ENCODE measurements around the gene LRP5.
"Not testable (repeated sequence)": the region's sequence is repeated elsewhere in the genome, so short reads cannot be mapped to it uniquely, and the experiment has no call there.

Gene LRP5

GRCh38 chr11:68287419-68287818, 25.0 kb upstream of the LRP5 start:
- no peak overlapping the region for H3K4me3 ChIP-seq (ENCODE audit: low read depth in 1 of 2, low read length in 2 of 2)
- H3K9ac ChIP-seq (ENCODE audit: low read length) = no peak overlapping the region
- H3K4me1 ChIP-seq (ENCODE audit: insufficient read depth, low read length) = no peaks in the 10 kb centered on the region
- no peaks in the 10 kb centered on the region for H3K27me3 ChIP-seq (ENCODE audit: control insufficient read depth in 1 of 2, insufficient read depth in 2 of 2, low read length in 2 of 2)
- no peaks in the 10 kb centered on the region for H3K36me3 ChIP-seq (ENCODE audit: insufficient read depth, low read length)
- no peaks in the 10 kb centered on the region for H3K9me3 ChIP-seq (ENCODE audit: low read length)
- H3K27ac ChIP-seq (ENCODE audit: low read depth, low read length) = no peak overlapping the region

GRCh38 chr11:68289456-68289855, 22.9 kb upstream of the LRP5 start:
- Histone ChIP-seq H3K4me1 (ENCODE audit: insufficient read depth, low read length) (no peaks in the 10 kb centered on the region), H3K27me3 (ENCODE audit: control insufficient read depth in 1 of 2, insufficient read depth in 2 of 2, low read length in 2 of 2) (no peaks in the 10 kb centered on the region), H3K4me3 (ENCODE audit: low read depth in 1 of 2, low read length in 2 of 2) (no peak overlapping the region), H3K36me3 (ENCODE audit: insufficient read depth, low read length) (no peaks in the 10 kb centered on the region), H3K27ac (ENCODE audit: low read depth, low read length) (no peak overlapping the region), H3K9ac (ENCODE audit: low read length) (no peak overlapping the region), H3K9me3 (ENCODE audit: low read length) (no peaks in the 10 kb centered on the region)

- H3K9me3 ChIP-seq (ENCODE audit: low read length) = no peaks in the 10 kb centered on the region
- H3K27ac ChIP-seq (ENCODE audit: low read depth, low read length) = no peak overlapping the region
- H3K4me3 ChIP-seq (ENCODE audit: low read depth in 1 of 2, low read length in 2 of 2) = no peak overlapping the region
- H3K36me3 ChIP-seq (ENCODE audit: insufficient read depth, low read length) = no peaks in the 10 kb centered on the region
- H3K9ac ChIP-seq (ENCODE audit: low read length) = no peak overlapping the region
- H3K4me1 ChIP-seq (ENCODE audit: insufficient read depth, low read length) = peaks cover 5% of the 10 kb centered on the region
- no peaks in the 10 kb centered on the region for H3K27me3 ChIP-seq (ENCODE audit: control insufficient read depth in 1 of 2, insufficient read depth in 2 of 2, low read length in 2 of 2)
Measured at GRCh38 chr11:68293708-68294107, 18.7 kb upstream of the LRP5 start.

- Histone ChIP-seq H3K9me3 (ENCODE audit: low read length) (no peaks in the 10 kb centered on the region), H3K4me3 (ENCODE audit: low read depth in 1 of 2, low read length in 2 of 2) (no peak overlapping the region), H3K4me1 (ENCODE audit: insufficient read depth, low read length) (peaks cover 5% of the 10 kb centered on the region), H3K36me3 (ENCODE audit: insufficient read depth, low read length) (no peaks in the 10 kb centered on the region), H3K27me3 (ENCODE audit: control insufficient read depth in 1 of 2, insufficient read depth in 2 of 2, low read length in 2 of 2) (no peaks in the 10 kb centered on the region), H3K27ac (ENCODE audit: low read depth, low read length) (no peak overlapping the region), H3K9ac (ENCODE audit: low read length) (no peak overlapping the region)
Measured at GRCh38 chr11:68295271-68295670, 17.1 kb upstream of the LRP5 start.

- Histone ChIP-seq H3K27ac (ENCODE audit: low read depth, low read length) (no peak overlapping the region), H3K4me1 (ENCODE audit: insufficient read depth, low read length) (peaks cover 5% of the 10 kb centered on the region), H3K9ac (ENCODE audit: low read length) (no peak overlapping the region), H3K36me3 (ENCODE audit: insufficient read depth, low read length) (no peaks in the 10 kb centered on the region), H3K27me3 (ENCODE audit: control insufficient read depth in 1 of 2, insufficient read depth in 2 of 2, low read length in 2 of 2) (no peaks in the 10 kb centered on the region), H3K9me3 (ENCODE audit: low read length) (no peaks in the 10 kb centered on the region), H3K4me3 (ENCODE audit: low read depth in 1 of 2, low read length in 2 of 2) (no peak overlapping the region)
Measured at GRCh38 chr11:68295940-68296339, 16.5 kb upstream of the LRP5 start.

GRCh38 chr11:68296344-68297051, 15.9 kb upstream of the LRP5 start:
- H3K4me3 ChIP-seq (ENCODE audit: low read depth in 1 of 2, low read length in 2 of 2) = no peak overlapping the region
- H3K9ac ChIP-seq (ENCODE audit: low read length) = no peak overlapping the region
- H3K4me1 ChIP-seq (ENCODE audit: insufficient read depth, low read length) = peaks cover 5% of the 10 kb centered on the region
- no peak overlapping the region for H3K27ac ChIP-seq (ENCODE audit: low read depth, low read length)
- H3K36me3 ChIP-seq (ENCODE audit: insufficient read depth, low read length) = no peaks in the 10 kb centered on the region
- no peaks in the 10 kb centered on the region for H3K27me3 ChIP-seq (ENCODE audit: control insufficient read depth in 1 of 2, insufficient read depth in 2 of 2, low read length in 2 of 2)
- H3K9me3 ChIP-seq (ENCODE audit: low read length) = no peaks in the 10 kb centered on the region

- Histone ChIP-seq H3K27ac (ENCODE audit: low read depth, low read length) (no peak overlapping the region), H3K9ac (ENCODE audit: low read length) (no peak overlapping the region), H3K36me3 (ENCODE audit: insufficient read depth, low read length) (no peaks in the 10 kb centered on the region), H3K27me3 (ENCODE audit: control insufficient read depth in 1 of 2, insufficient read depth in 2 of 2, low read length in 2 of 2) (no peaks in the 10 kb centered on the region), H3K9me3 (ENCODE audit: low read length) (no peaks in the 10 kb centered on the region), H3K4me1 (ENCODE audit: insufficient read depth, low read length) (peaks cover 5% of the 10 kb centered on the region), H3K4me3 (ENCODE audit: low read depth in 1 of 2, low read length in 2 of 2) (no peak overlapping the region)
Measured at GRCh38 chr11:68297052-68297378, 15.4 kb upstream of the LRP5 start.

GRCh38 chr11:68297494-68297811, 14.9 kb upstream of the LRP5 start:
- H3K9me3 ChIP-seq (ENCODE audit: low read length) = no peaks in the 10 kb centered on the region
- H3K27me3 ChIP-seq (ENCODE audit: control insufficient read depth in 1 of 2, insufficient read depth in 2 of 2, low read length in 2 of 2) = no peaks in the 10 kb centered on the region
- H3K36me3 ChIP-seq (ENCODE audit: insufficient read depth, low read length) = no peaks in the 10 kb centered on the region
- no peak overlapping the region for H3K9ac ChIP-seq (ENCODE audit: low read length)
- H3K27ac ChIP-seq (ENCODE audit: low read depth, low read length) = no peak overlapping the region
- H3K4me3 ChIP-seq (ENCODE audit: low read depth in 1 of 2, low read length in 2 of 2) = no peak overlapping the region
- H3K4me1 ChIP-seq (ENCODE audit: insufficient read depth, low read length) = peaks cover 5% of the 10 kb centered on the region

GRCh38 chr11:68297812-68298658, 14.4 kb upstream of the LRP5 start:
- no peak overlapping the region for H3K4me3 ChIP-seq (ENCODE audit: low read depth in 1 of 2, low read length in 2 of 2)
- no peaks in the 10 kb centered on the region for H3K36me3 ChIP-seq (ENCODE audit: insufficient read depth, low read length)
- no peak overlapping the region for H3K27ac ChIP-seq (ENCODE audit: low read depth, low read length)

GRCh38 chr11:68298659-68299516, 13.5 kb upstream of the LRP5 start:
- H3K9me3 ChIP-seq (ENCODE audit: low read length) = no peaks in the 10 kb centered on the region
- H3K27ac ChIP-seq (ENCODE audit: low read depth, low read length) = no peak overlapping the region
- no peaks in the 10 kb centered on the region for H3K27me3 ChIP-seq (ENCODE audit: control insufficient read depth in 1 of 2, insufficient read depth in 2 of 2, low read length in 2 of 2)
- no peaks in the 10 kb centered on the region for H3K36me3 ChIP-seq (ENCODE audit: insufficient read depth, low read length)
- H3K9ac ChIP-seq (ENCODE audit: low read length) = no peak overlapping the region
- no peak overlapping the region for H3K4me3 ChIP-seq (ENCODE audit: low read depth in 1 of 2, low read length in 2 of 2)
- H3K4me1 ChIP-seq (ENCODE audit: insufficient read depth, low read length) = peaks cover 5% of the 10 kb centered on the region

More at GRCh38 chr11:68297812-68298658, 14.4 kb upstream of the LRP5 start:
- H3K27me3 ChIP-seq (ENCODE audit: control insufficient read depth in 1 of 2, insufficient read depth in 2 of 2, low read length in 2 of 2) = no peaks in the 10 kb centered on the region
- peaks cover 5% of the 10 kb centered on the region for H3K4me1 ChIP-seq (ENCODE audit: insufficient read depth, low read length)
- H3K9me3 ChIP-seq (ENCODE audit: low read length) = no peaks in the 10 kb centered on the region
- H3K9ac ChIP-seq (ENCODE audit: low read length) = no peak overlapping the region

- H3K27me3 ChIP-seq (ENCODE audit: control insufficient read depth in 1 of 2, insufficient read depth in 2 of 2, low read length in 2 of 2); H3K9ac ChIP-seq (ENCODE audit: low read length); H3K27ac ChIP-seq (ENCODE audit: low read depth, low read length); H3K4me1 ChIP-seq (ENCODE audit: insufficient read depth, low read length); H3K9me3 ChIP-seq (ENCODE audit: low read length); H3K4me3 ChIP-seq (ENCODE audit: low read depth in 1 of 2, low read length in 2 of 2); H3K36me3 ChIP-seq (ENCODE audit: insufficient read depth, low read length): not testable (repeated sequence)
Measured at GRCh38 chr11:68299517-68299879, 12.9 kb upstream of the LRP5 start.
